Cerebellar nuclear complex (tissue), 1 donor: Measurements from ENCODE around the gene AKAP9.
"Not testable (repeated sequence)": the region's sequence is repeated elsewhere in the genome, so short reads cannot be mapped to it uniquely, and the experiment has no call there.

Experiments
- DNase-seq, 2 experiments: peaks; one replicate each; lab custom pipeline; 2025; lab: John Stamatoyannopoulos, UW

Gene AKAP9

GRCh38 chr7:92010215-92010614 lies 69.6 kb downstream of the AKAP9 start:
- DNase-seq: no peak

- DNase-seq: no peak
Measured at GRCh38 chr7:92013611-92014010, 72.9 kb downstream of the AKAP9 start.

- DNase-seq: no peak
Measured at GRCh38 chr7:92020636-92021035, 80.0 kb downstream of the AKAP9 start.

GRCh38 chr7:92025260-92025659 lies 84.6 kb downstream of the AKAP9 start:
- no peak for DNase-seq

- not testable (repeated sequence) for DNase-seq
Measured at GRCh38 chr7:92026635-92027034, 86.0 kb downstream of the AKAP9 start.

- not testable (repeated sequence) for DNase-seq
Measured at GRCh38 chr7:92027128-92027527, 86.5 kb downstream of the AKAP9 start.

GRCh38 chr7:92028226-92028625 lies 87.6 kb downstream of the AKAP9 start:
- no peak for DNase-seq

- DNase-seq: no peak
Measured at GRCh38 chr7:92028686-92029085, 88.0 kb downstream of the AKAP9 start.

GRCh38 chr7:92034116-92034515 lies 93.5 kb downstream of the AKAP9 start:
- no peak for DNase-seq

- DNase-seq: no peak
Measured at GRCh38 chr7:92035576-92035975, 94.9 kb downstream of the AKAP9 start.

- no peak for DNase-seq
Measured at GRCh38 chr7:92039900-92040299, 99.2 kb downstream of the AKAP9 start.

GRCh38 chr7:92042056-92042737 lies 101.5 kb downstream of the AKAP9 start:
- DNase-seq: no peak

GRCh38 chr7:92043098-92043497 lies 102.4 kb downstream of the AKAP9 start:
- DNase-seq: no peak

GRCh38 chr7:92043637-92044036 lies 103.0 kb downstream of the AKAP9 start:
- DNase-seq: no peak

GRCh38 chr7:92044148-92044547 lies 103.5 kb downstream of the AKAP9 start:
- DNase-seq: no peak

GRCh38 chr7:92044940-92045339 lies 104.3 kb downstream of the AKAP9 start:
- no peak for DNase-seq

GRCh38 chr7:92051655-92052054 lies 111.0 kb downstream of the AKAP9 start:
- no peak for DNase-seq

GRCh38 chr7:92052159-92052558 lies 111.5 kb downstream of the AKAP9 start:
- no peak for DNase-seq

GRCh38 chr7:92052684-92053083 lies 112.0 kb downstream of the AKAP9 start:
- DNase-seq: no peak

- no peak for DNase-seq
Measured at GRCh38 chr7:92053312-92053711, 112.7 kb downstream of the AKAP9 start.

- DNase-seq: no peak
Measured at GRCh38 chr7:92056286-92056685, 115.6 kb downstream of the AKAP9 start.

GRCh38 chr7:92057375-92057774 lies 116.7 kb downstream of the AKAP9 start:
- no peak for DNase-seq

- no peak for DNase-seq
Measured at GRCh38 chr7:92058040-92058439, 117.4 kb downstream of the AKAP9 start.

GRCh38 chr7:92058899-92059298 lies 118.2 kb downstream of the AKAP9 start:
- DNase-seq: no peak
